ENCODE measurements around the gene KAT8.
"Not testable (repeated sequence)": the region's sequence is repeated elsewhere in the genome, so short reads cannot be mapped to it uniquely, and the experiment has no call there.

Gene KAT8

DNA sequence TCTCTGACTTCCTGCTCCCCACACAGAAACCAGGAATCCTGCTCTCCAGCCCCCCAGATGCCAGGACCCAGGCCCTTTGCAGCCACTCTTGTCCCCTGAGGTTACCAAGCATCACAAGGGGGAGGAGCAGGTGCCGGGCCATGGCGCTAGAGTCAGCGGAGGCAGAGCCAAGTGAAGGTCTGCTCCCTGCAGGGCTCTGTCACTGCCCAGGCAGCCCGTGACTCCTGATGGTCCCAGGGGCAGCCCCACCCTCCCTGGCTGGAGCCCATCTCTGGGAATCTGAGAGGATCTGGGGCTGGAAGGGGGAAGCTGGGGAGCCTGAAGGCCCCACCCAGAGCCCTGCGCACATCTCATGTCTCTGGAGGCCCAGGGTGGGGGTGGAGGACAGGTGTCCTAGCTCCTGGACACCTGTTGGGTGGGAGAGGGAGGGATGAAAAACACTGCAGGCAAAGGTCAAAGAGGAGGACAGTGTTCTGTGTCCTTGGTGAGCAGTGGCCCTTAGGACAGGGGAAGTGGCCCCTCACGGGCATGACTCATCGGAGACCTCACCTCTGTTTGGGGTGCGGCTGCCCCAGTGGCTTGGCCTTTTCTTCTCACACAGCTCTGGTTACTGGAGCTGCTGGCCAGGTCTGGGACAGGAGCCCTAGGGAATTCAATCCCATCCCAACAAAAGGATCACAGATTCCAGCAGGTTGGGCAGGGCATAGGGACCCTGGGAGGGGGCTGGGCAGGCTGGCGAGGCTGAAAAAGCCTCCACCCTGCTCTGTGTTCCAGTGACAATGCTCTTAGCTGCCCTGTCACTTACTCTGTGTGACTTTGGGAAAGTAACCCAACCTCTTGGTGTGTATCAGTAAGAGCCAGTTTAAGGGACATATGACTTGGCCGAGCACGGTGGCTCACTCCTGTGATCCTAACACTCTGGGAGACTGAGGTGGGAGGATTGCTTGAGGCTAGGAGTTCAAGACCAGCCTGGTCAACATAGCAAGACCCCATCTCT, 32.7 kb downstream of the KAT8 start, which contains the start of gene PRSS36:
PRSS36 (minus strand) TSS at position 173 of the 997 bp plus-strand sequence; CDS start at position 142, 31 bp downstream.
- DNase-seq = no peak

GRCh38 chr16:31150976-31151375, 33.5 kb downstream of the KAT8 start:
- not testable (repeated sequence) for DNase-seq

DNA sequence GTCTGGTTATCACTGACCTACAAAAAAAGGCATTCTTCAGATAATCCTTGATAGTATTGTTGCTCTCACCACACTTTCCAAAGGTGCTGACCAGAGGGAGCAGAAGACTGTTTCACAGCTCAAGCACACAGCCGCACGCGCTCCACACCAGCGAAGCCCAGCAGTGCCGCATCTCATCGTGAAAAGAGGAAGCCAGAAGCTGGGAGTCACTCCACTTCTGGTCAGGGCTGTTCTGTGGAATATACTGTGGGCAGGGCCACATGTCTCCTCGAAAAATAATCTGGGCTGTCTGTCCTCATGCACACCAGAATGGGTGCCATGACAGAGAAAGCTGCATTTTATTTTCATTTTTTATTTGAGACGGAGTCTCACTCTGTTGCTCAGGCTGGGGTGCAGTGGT, 39.7 kb downstream of the KAT8 start:
- no peak for DNase-seq

DNA sequence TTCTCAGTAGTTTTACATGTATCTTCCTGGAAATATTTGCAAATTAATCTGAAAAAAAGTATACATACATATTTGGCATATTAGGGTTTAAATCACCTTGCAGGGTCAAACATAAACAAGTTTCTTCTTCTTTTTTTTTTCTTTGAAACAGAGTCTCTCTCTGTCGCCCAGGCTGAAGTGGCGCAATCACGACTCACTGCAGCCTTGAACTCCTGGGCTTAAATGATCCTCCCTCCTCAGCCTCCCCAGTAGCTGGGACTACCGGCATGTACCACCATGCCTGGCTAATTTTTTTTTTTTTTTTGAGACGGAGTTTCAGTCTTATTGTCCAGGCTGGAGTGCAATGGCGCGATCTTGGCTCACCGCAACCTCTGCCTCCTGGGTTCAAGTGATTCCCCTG, 49.9 kb downstream of the KAT8 start:
- no peak for DNase-seq

- no peak for DNase-seq
These were observed 51.4 kb downstream of the KAT8 start for GRCh38 chr16:31168848-31169247.

GRCh38 chr16:31170048-31170447, 52.6 kb downstream of the KAT8 start:
- DNase-seq = not testable (repeated sequence)

DNA sequence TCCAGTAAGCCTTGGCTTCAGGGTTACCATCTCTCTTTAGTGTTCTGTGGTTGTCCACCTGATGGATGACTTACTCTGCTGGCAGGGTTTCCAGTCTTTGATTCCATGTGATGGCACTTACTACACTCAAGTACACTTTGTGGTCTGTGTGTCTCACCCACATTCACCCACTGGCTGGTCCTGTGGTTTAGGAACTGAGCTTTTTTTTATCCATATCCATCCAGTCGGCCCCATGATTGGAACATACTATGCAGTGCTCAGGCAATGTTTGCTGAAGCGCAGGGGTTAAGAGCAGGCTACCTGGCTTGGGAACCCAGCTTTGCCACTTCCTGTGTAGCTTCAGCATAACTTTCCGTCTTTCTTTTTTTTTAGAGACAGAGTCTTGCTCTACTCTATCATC, 59.7 kb downstream of the KAT8 start:
- no peak for DNase-seq

DNA sequence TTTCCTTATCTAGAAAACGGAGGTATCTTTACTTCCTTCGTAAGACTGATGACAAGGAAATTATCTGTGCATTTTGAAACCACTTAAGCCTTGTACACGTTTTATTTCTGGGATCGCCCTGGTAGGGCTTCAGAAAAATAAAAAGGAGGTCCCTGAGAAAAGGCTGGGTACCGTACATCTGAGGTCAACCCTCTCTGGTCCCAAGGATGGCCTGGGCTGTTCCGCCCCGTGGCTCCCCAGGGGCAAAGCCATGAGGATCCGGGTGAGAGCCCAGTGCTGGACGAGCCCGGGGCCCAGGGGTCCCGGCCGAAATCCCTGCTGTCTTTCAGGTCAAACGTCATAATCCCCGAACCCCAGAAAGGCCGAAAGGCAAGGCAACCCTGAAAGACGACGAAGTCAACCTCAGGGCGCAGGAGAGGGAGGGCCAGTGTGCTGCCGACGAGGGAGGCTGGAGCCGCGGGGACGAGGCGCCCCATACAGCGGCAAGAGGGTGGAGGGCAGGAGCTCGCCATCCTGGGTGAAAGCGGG, 61.8 kb downstream of the KAT8 start:
- no peak for DNase-seq

- DNase-seq = peak; percentile 90
These were observed 62.4 kb downstream of the KAT8 start, which contains the start of gene FUS for GRCh38 chr16:31179747-31180459. Gene FUS (plus strand): TSS chr16:31180139. CDS start chr16:31180215, 76 bp downstream.

Data from T1000 (cell line).